Breast epithelium (tissue), 3 donors: ENCODE results near the gene SLC22A7.

Experiments used
- CTCF ChIP-seq, 3 donors: fragments of 450-650 bp; IDR thresholded peaks; one replicate each; pipeline ENCODE4 v1.5.1; 2016 to 2017; ENCODE audit warnings: antibody characterized with exemption in 3 of 3, mild to moderate bottlenecking in 3 of 3, moderate library complexity in 3 of 3
- POLR2A ChIP-seq: fragments of 450-650 bp; IDR thresholded peaks from one replicate; pipeline ENCODE4 v1.6.1; 2016; ENCODE audit warnings: antibody characterized with exemption, mild to moderate bottlenecking, moderate library complexity
- POLR2AphosphoS5 ChIP-seq, 3 donors: sonication (generic); formaldehyde crosslinking; IDR thresholded peaks; one replicate each; pipeline ENCODE4 v1.6.1; 2017; ENCODE audit warnings: antibody characterized with exemption in 3 of 3

- TF ChIP-seq CTCF (IDR thresholded peaks at IDR 0.05) = no peak
- no peak for TF ChIP-seq POLR2A
- no peak for TF ChIP-seq POLR2AphosphoS5 (IDR thresholded peaks at IDR 0.05)
These were observed 20.8 kb upstream of the SLC22A7 start for GRCh38 chr6:43277306-43277642.
